COLO668 (cell line): Measurements from ENCODE around the gene CDC5L.

Experiments
- DNase-seq: peaks from one replicate; lab custom pipeline; 2025; ENCODE audit not compliant: unreplicated experiment; lab: John Stamatoyannopoulos, UW

Gene CDC5L

DNA sequence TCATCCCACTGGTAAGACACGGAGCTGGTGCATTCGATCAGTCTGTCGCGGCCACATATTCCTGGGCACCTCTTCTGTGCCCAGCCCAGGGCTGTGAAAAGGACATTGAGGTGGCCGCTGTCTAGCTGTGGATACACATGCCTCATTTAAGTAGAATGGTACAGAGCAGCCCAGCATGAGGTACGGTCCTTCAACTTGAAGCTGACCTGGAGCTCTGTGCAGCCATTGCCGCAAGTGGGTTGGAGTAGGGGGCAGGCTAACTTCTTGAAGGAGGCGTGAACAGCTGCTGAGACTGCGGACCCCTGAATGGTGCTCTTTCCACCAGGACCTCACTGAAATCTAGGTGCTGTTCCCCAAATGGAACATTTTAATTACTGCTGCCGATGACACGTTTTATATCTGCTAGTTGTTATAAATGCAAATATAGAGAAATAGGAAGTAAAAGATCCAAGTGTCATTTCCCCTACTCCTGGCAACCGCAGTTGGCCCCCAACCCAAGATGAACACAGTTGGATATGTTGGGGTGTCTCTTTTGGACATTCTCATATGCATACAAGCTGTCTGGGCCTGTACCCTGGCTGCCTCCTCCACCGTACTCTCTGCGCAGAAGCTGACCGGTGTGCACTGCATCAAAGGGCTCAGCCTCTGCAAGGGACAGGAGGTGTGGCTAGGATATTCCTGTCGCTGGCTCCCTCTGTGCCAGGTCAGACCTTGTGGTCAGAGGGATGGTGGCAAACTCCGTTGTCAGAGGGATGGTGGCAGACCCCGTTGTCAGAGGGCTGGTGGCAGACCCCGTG lies 86.1 kb downstream of the CDC5L start:
- no peak for DNase-seq

DNA sequence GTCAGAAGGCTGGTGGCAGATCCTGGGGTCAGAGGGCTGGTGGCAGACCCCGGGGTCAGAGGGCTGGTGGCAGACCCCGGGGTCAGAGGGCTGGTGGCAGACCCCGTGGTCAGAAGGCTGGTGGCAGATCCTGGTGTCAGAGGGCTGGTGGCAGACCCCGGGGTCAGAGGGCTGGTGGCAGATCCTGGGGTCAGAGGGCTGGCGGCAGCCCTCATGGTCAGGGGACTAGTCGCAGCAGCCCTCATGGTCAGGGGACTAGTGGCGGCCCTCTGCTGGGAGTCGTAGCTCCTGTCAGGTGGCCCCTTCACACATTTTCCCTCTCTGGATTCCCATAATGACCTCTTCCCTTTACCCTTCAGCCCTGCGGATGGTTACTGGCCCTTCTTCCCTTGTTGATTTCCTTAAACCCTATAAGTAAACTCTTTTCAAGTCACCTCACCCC lies 86.7 kb downstream of the CDC5L start:
- no peak for DNase-seq

DNA sequence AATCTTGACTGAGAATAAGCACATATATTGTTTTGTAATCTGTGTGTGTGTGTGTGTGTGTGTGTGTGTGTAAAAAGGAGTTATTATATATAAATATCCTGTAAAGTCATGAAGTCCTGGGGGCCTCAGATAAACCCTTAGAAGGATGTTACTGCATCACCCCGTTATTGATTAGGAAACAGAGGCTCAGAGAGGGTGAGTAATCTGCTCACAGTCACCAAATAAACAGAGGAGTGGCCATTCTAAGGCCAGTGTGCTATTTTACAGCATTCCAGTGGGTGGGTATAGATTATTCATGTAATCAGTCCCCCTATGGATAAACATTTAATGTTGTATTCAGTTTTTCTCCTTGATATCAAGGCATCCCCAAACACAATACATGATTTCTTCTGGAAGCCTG lies 87.1 kb downstream of the CDC5L start:
- DNase-seq, result no peak

- DNase-seq, result no peak
Observed at GRCh38 chr6:44475417-44475778, 87.9 kb downstream of the CDC5L start.

- DNase-seq, result peak; percentile 69
Observed at GRCh38 chr6:44475779-44476434, 88.4 kb downstream of the CDC5L start.

- DNase-seq, result no peak
Observed at GRCh38 chr6:44476849-44477248, 89.3 kb downstream of the CDC5L start.

GRCh38 chr6:44477293-44477894 lies 89.9 kb downstream of the CDC5L start:
- no peak for DNase-seq

DNA sequence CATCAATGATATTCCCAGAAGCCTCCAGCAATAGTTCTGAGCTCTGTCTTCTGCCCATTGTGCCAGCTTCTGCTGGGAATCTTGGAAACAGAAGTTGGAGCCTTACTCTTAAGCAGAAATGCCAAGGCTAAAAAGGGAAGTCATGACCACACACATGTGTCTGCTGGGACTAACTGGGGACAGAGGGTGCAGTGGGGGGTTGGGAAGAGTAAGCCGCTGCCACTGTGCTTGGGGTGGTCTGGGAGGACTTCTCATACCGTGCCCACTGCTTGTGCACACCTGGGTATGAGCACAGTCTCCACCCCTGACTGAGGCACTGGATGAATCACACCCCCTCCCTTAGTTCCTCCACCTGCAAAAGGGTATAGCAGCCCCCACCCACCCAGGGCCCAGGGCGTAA lies 90.7 kb downstream of the CDC5L start:
- no peak for DNase-seq

GRCh38 chr6:44478591-44479254 lies 91.2 kb downstream of the CDC5L start:
- DNase-seq, result no peak

DNA sequence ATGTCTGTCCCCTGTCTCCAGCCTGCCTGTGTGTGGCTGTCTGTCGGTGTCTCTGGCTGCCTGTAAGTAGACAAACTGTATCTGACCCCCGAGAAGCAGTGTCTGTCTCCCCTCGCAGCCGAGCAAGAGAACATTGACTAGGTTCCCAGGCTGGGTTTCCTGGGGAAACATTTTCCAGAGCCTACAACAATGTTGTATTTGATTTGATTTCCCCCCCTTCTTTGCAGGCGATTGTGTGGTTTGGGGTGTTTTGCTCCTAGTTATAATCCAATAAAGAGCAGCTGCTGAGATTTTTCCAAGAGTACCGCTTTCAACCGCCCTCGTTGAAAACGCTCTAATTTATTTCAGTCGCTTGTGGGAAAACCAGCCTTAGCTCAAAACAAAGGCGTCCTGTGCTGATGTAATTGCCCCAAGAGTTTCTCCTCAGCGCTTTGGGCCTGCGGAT lies 92.6 kb downstream of the CDC5L start:
- DNase-seq, result no peak

DNA sequence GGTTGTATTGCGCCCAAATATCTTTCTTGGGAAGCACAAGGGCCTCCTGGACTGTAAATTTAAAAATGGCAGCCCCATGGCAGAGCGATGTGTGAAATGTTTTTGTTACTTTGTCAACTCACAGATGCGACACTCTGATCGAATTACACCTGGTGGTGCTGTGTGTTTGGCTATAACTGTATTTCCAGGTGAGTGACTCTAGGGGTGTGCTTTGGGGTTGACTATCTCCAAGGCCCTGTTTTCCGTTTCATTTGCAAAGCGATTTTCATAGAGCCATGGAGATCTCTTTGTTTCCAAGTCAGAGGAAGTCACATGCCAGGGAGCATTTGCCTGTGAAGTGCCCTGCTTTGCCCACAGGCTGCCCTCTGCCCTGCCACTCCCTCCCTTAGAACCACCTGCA lies 93.5 kb downstream of the CDC5L start:
- no peak for DNase-seq

- no peak for DNase-seq
Observed at GRCh38 chr6:44481760-44482159, 94.3 kb downstream of the CDC5L start.

GRCh38 chr6:44485601-44486401 lies 98.3 kb downstream of the CDC5L start:
- DNase-seq, result no peak

DNA sequence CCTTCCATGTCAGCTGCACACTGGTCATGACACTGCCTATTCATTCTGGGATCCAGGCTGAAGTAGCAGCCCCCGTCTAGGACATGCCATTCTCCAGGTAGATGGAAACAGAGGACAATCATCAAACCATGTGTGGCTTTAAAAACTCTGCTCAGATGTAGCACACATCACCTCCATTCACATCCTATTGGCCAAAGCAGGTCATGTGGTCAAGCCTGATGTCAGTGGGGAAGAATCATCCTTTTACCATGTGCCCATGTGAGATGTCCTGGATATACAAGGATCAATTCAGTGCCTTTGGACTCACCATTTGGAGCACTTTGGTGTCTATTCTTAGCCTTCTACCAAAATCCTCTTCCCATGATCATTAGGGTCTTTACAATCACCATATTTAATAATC lies 99.5 kb downstream of the CDC5L start:
- DNase-seq, result no peak

DNA sequence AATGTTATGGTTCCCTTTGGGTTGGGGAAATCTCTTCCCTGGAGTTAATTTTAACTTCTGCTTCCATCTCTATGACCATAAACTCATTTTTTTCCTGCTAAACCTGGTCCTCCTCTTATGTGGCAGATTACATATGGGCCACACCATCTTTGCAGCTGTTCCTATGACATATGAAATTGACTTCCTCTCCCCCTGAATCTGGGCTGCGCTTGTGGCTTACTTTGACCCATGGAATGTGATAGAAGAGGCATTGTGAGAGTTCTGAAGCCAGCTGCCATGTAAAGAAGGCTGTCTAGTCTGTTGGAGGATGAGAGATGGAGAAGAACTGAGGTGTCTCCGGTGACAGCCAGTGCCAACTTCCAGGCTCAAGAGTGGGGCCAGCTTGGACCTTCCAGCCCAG lies 100.1 kb downstream of the CDC5L start:
- no peak for DNase-seq

- DNase-seq, result no peak
Observed at GRCh38 chr6:44489910-44490604, 102.6 kb downstream of the CDC5L start.

DNA sequence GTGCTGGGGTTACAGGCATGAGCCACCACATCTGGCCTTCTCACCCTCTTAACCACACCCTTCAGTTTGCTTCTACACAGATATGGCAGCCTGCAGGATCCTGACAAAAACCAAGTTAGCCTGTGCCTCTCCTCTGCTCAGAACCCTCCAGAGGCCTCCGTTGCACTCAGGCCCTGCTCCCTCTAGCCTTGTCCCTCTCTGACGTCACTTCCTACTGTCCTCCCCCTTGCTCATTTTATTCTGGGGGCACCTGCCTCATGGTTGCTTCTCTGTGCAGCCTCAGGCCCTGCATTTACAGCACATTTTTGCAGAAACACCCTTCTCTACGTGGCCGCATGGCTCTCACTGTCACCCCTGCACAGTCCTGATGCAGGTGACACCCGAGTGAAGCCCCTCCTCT lies 105.6 kb downstream of the CDC5L start:
- DNase-seq, result no peak

DNA sequence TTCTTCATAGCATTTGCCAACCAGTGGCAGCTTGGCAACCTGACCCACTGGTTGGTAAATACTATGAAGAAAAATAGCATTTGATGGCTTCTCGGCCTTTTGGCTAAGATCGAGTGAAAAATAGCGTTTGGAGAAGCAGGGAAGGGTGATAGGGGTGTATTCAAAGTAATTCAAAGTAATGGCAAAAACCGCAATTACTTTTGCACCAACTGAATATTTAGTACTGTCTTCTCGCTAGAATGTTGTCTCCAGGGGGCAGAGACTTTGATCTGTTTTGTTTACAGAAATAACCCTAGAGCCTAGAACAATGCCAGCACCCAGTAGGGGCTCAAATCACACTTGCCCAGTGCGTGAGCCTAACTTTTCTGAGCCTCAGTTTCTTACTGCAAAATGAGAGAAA lies 106.1 kb downstream of the CDC5L start:
- no peak for DNase-seq

GRCh38 chr6:44494011-44494501 lies 106.5 kb downstream of the CDC5L start:
- DNase-seq, result no peak
